ENCODE data around the gene SUSD1.

GRCh38 chr9:112056996-112057395 is 118.1 kb downstream of the SUSD1 start:
- no peak for TF ChIP-seq CTCF (tag by site-specific recombination; IDR thresholded peaks at IDR 0.05)
- no peak for TF ChIP-seq ELK4 (IDR thresholded peaks at IDR 0.05; ENCODE audit: borderline replicate concordance, low read depth, low read length)
- no peak for TF ChIP-seq ZNF280C (tag by site-specific recombination; IDR thresholded peaks at IDR 0.05)
- no peak for TF ChIP-seq ZNF23 (tag by site-specific recombination; IDR thresholded peaks at IDR 0.05; ENCODE audit: borderline replicate concordance)
- TF ChIP-seq REST (tag by site-specific recombination; IDR thresholded peaks at IDR 0.05) = no peak
- no peak for TF ChIP-seq WT1 (tag by site-specific recombination; IDR thresholded peaks at IDR 0.05)
- TF ChIP-seq SCRT2 (tag by site-specific recombination; IDR thresholded peaks at IDR 0.05) = no peak
- TF ChIP-seq ZNF274 (IDR thresholded peaks at IDR 0.05; ENCODE audit: low read length) = no peak
- TF ChIP-seq ZNF274 (tag by site-specific recombination; IDR thresholded peaks at IDR 0.05; ENCODE audit: borderline replicate concordance) = no peak
- TF ChIP-seq OSR2 (tag by site-specific recombination; IDR thresholded peaks at IDR 0.05) = no peak
- TF ChIP-seq ZNF624 (tag by site-specific recombination; IDR thresholded peaks at IDR 0.05) = no peak
- TF ChIP-seq ZNF629 (tag by site-specific recombination; IDR thresholded peaks at IDR 0.05) = no peak
- TF ChIP-seq ZBTB8A (tag by site-specific recombination; IDR thresholded peaks at IDR 0.05) = no peak
- TF ChIP-seq ZFP3 (tag by site-specific recombination; IDR thresholded peaks at IDR 0.05; ENCODE audit: low read depth) = no peak

Data from HEK293 (cell line).